Trophoblast cell (in vitro differentiated cells and primary cell): ENCODE measurements around the gene MRPL46.

ENCODE experiments used
- DNase-seq, 2 donors: peaks; one replicate each; pipeline ENCODE4 v3.0.0-alpha.2; 2016
- H2AFZ ChIP-seq: 2 replicates; pipeline ENCODE4 v1.6.1; 2013; ENCODE audit warnings: low read length, moderate library complexity, mild to moderate bottlenecking; ENCODE audit not compliant: insufficient read depth, poor library complexity
- H2AK5ac ChIP-seq: 2 replicates; pipeline ENCODE4 v1.6.1; 2013; ENCODE audit warnings: mild to moderate bottlenecking, low read length
- H2BK120ac ChIP-seq: 2 replicates; pipeline ENCODE4 v1.6.1; 2013; ENCODE audit warnings: low read length, mild to moderate bottlenecking, moderate library complexity; ENCODE audit not compliant: insufficient read depth, poor library complexity
- H2BK12ac ChIP-seq: 2 replicates; pipeline ENCODE4 v1.6.1; 2013; ENCODE audit warnings: mild to moderate bottlenecking, low read length, moderate library complexity
- H2BK5ac ChIP-seq: 2 replicates; pipeline ENCODE4 v1.6.1; 2013; ENCODE audit warnings: low read length, low read depth, moderate library complexity, mild to moderate bottlenecking; ENCODE audit not compliant: poor library complexity
- H3K14ac ChIP-seq: 2 replicates; pipeline ENCODE4 v1.6.1; 2013; ENCODE audit warnings: mild to moderate bottlenecking, low read length
- H3K18ac ChIP-seq: 2 replicates; pipeline ENCODE4 v1.6.1; 2013; ENCODE audit warnings: mild to moderate bottlenecking, low read length
- H3K23ac ChIP-seq: 2 replicates; pipeline ENCODE4 v1.6.1; 2013; ENCODE audit warnings: low read length
- H3K27ac ChIP-seq: 2 replicates; pipeline ENCODE4 v1.5.1; 2013; ENCODE audit warnings: low read depth, mild to moderate bottlenecking, inconsistent platforms, low read length, moderate library complexity
- H3K27me3 ChIP-seq: 2 replicates; pipeline ENCODE4 v1.6.1; 2013; ENCODE audit warnings: inconsistent platforms, mild to moderate bottlenecking, low read length, moderate library complexity; ENCODE audit not compliant: insufficient read depth
- H3K36me3 ChIP-seq, 2 experiments: 1 replicate in 1 of 2; 2 replicates in 1 of 2; pipeline ENCODE4 v1.6.1; 2013; ENCODE audit warnings: low read length in 2 of 2, mild to moderate bottlenecking in 2 of 2, moderate library complexity in 1 of 2; ENCODE audit not compliant: insufficient read depth in 2 of 2, control insufficient read depth in 1 of 2
- H3K4ac ChIP-seq: 2 replicates; pipeline ENCODE4 v1.6.1; 2013; ENCODE audit warnings: low read depth, mild to moderate bottlenecking, low read length, moderate library complexity
- H3K4me1 ChIP-seq, 2 experiments: 1 replicate in 1 of 2; 2 replicates in 1 of 2; pipeline ENCODE4 v1.6.1; 2013; ENCODE audit warnings: low read length in 2 of 2, mild to moderate bottlenecking in 2 of 2, moderate library complexity in 1 of 2; ENCODE audit not compliant: insufficient read depth in 2 of 2, control insufficient read depth in 1 of 2
- H3K4me2 ChIP-seq: 2 replicates; pipeline ENCODE4 v1.6.1; 2013; ENCODE audit warnings: inconsistent platforms, mild to moderate bottlenecking, low read length, moderate library complexity
- H3K4me3 ChIP-seq: 2 replicates; pipeline ENCODE4 v1.5.1; 2013; ENCODE audit warnings: mild to moderate bottlenecking, low read depth, low read length, inconsistent platforms
- H3K79me1 ChIP-seq: one replicate; pipeline ENCODE4 v1.6.1; 2013; ENCODE audit warnings: low read length
- H3K79me2 ChIP-seq: 2 replicates; pipeline ENCODE4 v1.6.1; 2013; ENCODE audit warnings: low read length, mild to moderate bottlenecking; ENCODE audit not compliant: control insufficient read depth, insufficient read depth, poor library complexity
- H3K9ac ChIP-seq: 2 replicates; pipeline ENCODE4 v1.6.1; 2013; ENCODE audit warnings: mild to moderate bottlenecking, low read length
- H3K9me3 ChIP-seq: 2 replicates; pipeline ENCODE4 v1.6.1; 2013; ENCODE audit warnings: low read depth, mild to moderate bottlenecking, control low read depth, inconsistent platforms, low read length; ENCODE audit not compliant: insufficient read depth
- H4K12ac ChIP-seq: 2 replicates; pipeline ENCODE4 v1.6.1; 2013; ENCODE audit warnings: low read depth, mild to moderate bottlenecking, low read length, moderate library complexity
- H4K8ac ChIP-seq: 2 replicates; pipeline ENCODE4 v1.6.1; 2013; ENCODE audit warnings: low read depth, mild to moderate bottlenecking, low read length, moderate library complexity
- H4K91ac ChIP-seq: one replicate; pipeline ENCODE4 v1.6.1; 2013; ENCODE audit warnings: low read depth, mild to moderate bottlenecking, low read length, moderate library complexity
- WGBS: extraction: QIAGEN DNeasy Blood & Tissue Kit; methylation state at CpG from one replicate; pipeline ENCODE4 v1.1.7; 2013; ENCODE audit warnings: missing lambda C conversion rate; ENCODE audit not compliant: insufficient read length, insufficient coverage; ENCODE audit errors: extremely low coverage; 5-methylcytosine and 5-hydroxymethylcytosine counted together

The MRPL46 gene

GRCh38 chr15:88511161-88511560, 44.0 kb upstream of the MRPL46 start:
- Histone ChIP-seq H4K91ac (no peak overlapping the region), H3K27me3 (no peaks in the 10 kb centered on the region), H3K4me3 (no peak overlapping the region), H3K4ac (no peak overlapping the region), H3K4me2 (no peak overlapping the region), H3K4me1 (peaks cover 9% of the 10 kb centered on the region in 2 experiments), H4K12ac (no peak overlapping the region), H3K36me3 (peaks cover 0 to 6% of the 10 kb centered on the region in 2 experiments), H3K23ac (no peak overlapping the region), H3K79me2 (no peaks in the 10 kb centered on the region), H3K18ac (no peak overlapping the region), H4K8ac (no peak overlapping the region), H3K79me1 (peaks cover 3% of the 10 kb centered on the region), H3K27ac (no peak overlapping the region), H2AK5ac (no peak overlapping the region), H3K9ac (no peak overlapping the region), H3K14ac (no peak overlapping the region), H3K9me3 (no peaks in the 10 kb centered on the region), H2BK12ac (no peak overlapping the region), H2BK120ac (no peak overlapping the region), H2AFZ (no peak overlapping the region), H2BK5ac (no peak overlapping the region)
- DNase-seq: no peak
- WGBS: no CpG with 5 or more reads among the region's 2 CpGs

- H3K4me3 ChIP-seq: no peak overlapping the region
- H2BK120ac ChIP-seq: no peak overlapping the region
Observed at GRCh38 chr15:88509964-88510363, 42.8 kb upstream of the MRPL46 start.

GRCh38 chr15:88509321-88509720, 42.1 kb upstream of the MRPL46 start:
- no peak overlapping the region for H3K14ac ChIP-seq
- no peak overlapping the region for H2AFZ ChIP-seq
- H3K18ac ChIP-seq: no peak overlapping the region
- H2BK120ac ChIP-seq: no peak overlapping the region
- no peak overlapping the region for H3K27ac ChIP-seq
- DNase-seq: peak; percentile 12 to 34
- peaks cover 0 to 6% of the 10 kb centered on the region in 2 experiments for H3K36me3 ChIP-seq
- H3K79me2 ChIP-seq: no peaks in the 10 kb centered on the region
- no peak overlapping the region for H2BK12ac ChIP-seq
- H3K4me3 ChIP-seq: no peak overlapping the region
- no peak overlapping the region for H3K4ac ChIP-seq
- H3K9ac ChIP-seq: no peak overlapping the region
- H3K23ac ChIP-seq: no peak overlapping the region
- no peak overlapping the region for H4K8ac ChIP-seq
- H3K27me3 ChIP-seq: no peaks in the 10 kb centered on the region
- no peak overlapping the region for H4K12ac ChIP-seq
- H2AK5ac ChIP-seq: no peak overlapping the region
- H2BK5ac ChIP-seq: no peak overlapping the region
- peaks cover 3% of the 10 kb centered on the region for H3K79me1 ChIP-seq
- H4K91ac ChIP-seq: no peak overlapping the region
- H3K4me2 ChIP-seq: no peak overlapping the region
- peaks cover 9% of the 10 kb centered on the region in 2 experiments for H3K4me1 ChIP-seq
- no peaks in the 10 kb centered on the region for H3K9me3 ChIP-seq
- no CpG with 5 or more reads among the region's 4 CpGs for WGBS

More at GRCh38 chr15:88509964-88510363, 42.8 kb upstream of the MRPL46 start:
- H4K91ac ChIP-seq: no peak overlapping the region
- H3K4me2 ChIP-seq: no peak overlapping the region
- no peaks in the 10 kb centered on the region for H3K9me3 ChIP-seq
- no peak overlapping the region for H3K18ac ChIP-seq
- H3K9ac ChIP-seq: no peak overlapping the region
- H3K27me3 ChIP-seq: no peaks in the 10 kb centered on the region
- DNase-seq: peak in 1 of 2 donors; percentile 23
- no peak overlapping the region for H3K27ac ChIP-seq
- H3K79me2 ChIP-seq: no peaks in the 10 kb centered on the region
- H3K79me1 ChIP-seq: peaks cover 3% of the 10 kb centered on the region
- no peak overlapping the region for H3K23ac ChIP-seq
- no peak overlapping the region for H4K12ac ChIP-seq
- H4K8ac ChIP-seq: no peak overlapping the region
- no peak overlapping the region for H2BK12ac ChIP-seq
- no peak overlapping the region for H3K14ac ChIP-seq
- no peak overlapping the region for H2AK5ac ChIP-seq
- H2AFZ ChIP-seq: no peak overlapping the region
- no peak overlapping the region for H3K4ac ChIP-seq
- peaks cover 9% of the 10 kb centered on the region in 2 experiments for H3K4me1 ChIP-seq
- no peak overlapping the region for H2BK5ac ChIP-seq
- H3K36me3 ChIP-seq: peaks cover 0 to 6% of the 10 kb centered on the region in 2 experiments

GRCh38 chr15:88506628-88507027, 39.4 kb upstream of the MRPL46 start:
- no peak overlapping the region for H2AFZ ChIP-seq
- no peak overlapping the region for H3K4me3 ChIP-seq
- no peak overlapping the region for H3K9ac ChIP-seq
- no peak overlapping the region for H4K91ac ChIP-seq
- H4K12ac ChIP-seq: no peak overlapping the region
- H3K23ac ChIP-seq: no peak overlapping the region
- H3K36me3 ChIP-seq: peaks cover 0 to 6% of the 10 kb centered on the region in 2 experiments
- DNase-seq: no peak
- no peak overlapping the region for H3K27ac ChIP-seq
- H3K9me3 ChIP-seq: no peaks in the 10 kb centered on the region
- no peak overlapping the region for H3K18ac ChIP-seq
- no peak overlapping the region for H2AK5ac ChIP-seq
- no peaks in the 10 kb centered on the region for H3K4me1 ChIP-seq
- no peaks in the 10 kb centered on the region for H3K79me2 ChIP-seq
- no peak overlapping the region for H4K8ac ChIP-seq
- H2BK5ac ChIP-seq: no peak overlapping the region
- H3K4ac ChIP-seq: no peak overlapping the region
- H3K79me1 ChIP-seq: no peaks in the 10 kb centered on the region
- no peak overlapping the region for H2BK120ac ChIP-seq
- H2BK12ac ChIP-seq: no peak overlapping the region
- H3K14ac ChIP-seq: no peak overlapping the region
- H3K27me3 ChIP-seq: no peaks in the 10 kb centered on the region
- no peak overlapping the region for H3K4me2 ChIP-seq
